Lower leg skin (tissue), 4 donors: Measurements from ENCODE around the gene LHFPL2. TPM values are rescaled to one million over a fixed set of nuclear protein-coding genes. Genes with fewer than 3 reads are reported as not detected.

Experiments
- DNase-seq, 2 donors: peaks; one replicate each; pipeline ENCODE4 v3.0.0-alpha.2; 2019; ENCODE audit warnings: low spot score in 2 of 2
- H3K4me3 ChIP-seq: fragments of 200-600 bp; sonication (generic); 2 replicates; pipeline ENCODE4 v1.5.1; 2017; ENCODE audit warnings: mild to moderate bottlenecking, low read depth; ENCODE audit not compliant: poor library complexity, severe bottlenecking
- POLR2A ChIP-seq, 2 donors: fragments of 450-650 bp; IDR thresholded peaks; one replicate each; pipeline ENCODE4 v1.6.1; 2016 to 2017; ENCODE audit warnings: antibody characterized with exemption in 2 of 2, mild to moderate bottlenecking in 1 of 2, moderate library complexity in 1 of 2
- WGBS, 2 donors: methylation state at CpG; one replicate each; pipeline ENCODE4 v1.1.5; 2018; 5-methylcytosine and 5-hydroxymethylcytosine counted together
- intact Hi-C: fragments of 100-400 bp; cut with DNase I; formaldehyde crosslinking; loops from one replicate; pipeline ENCODE4 v1.15.0; 2023; ENCODE audit warnings: low total_unique reads
- total RNA-seq, 4 donors: library from RNA; depleted of rRNA; stranded (reverse); fragments of >200 nt; gene quantifications; one replicate each; pipeline ENCODE4 v1.1.0, GENCODE V29; 2016
- TF ChIP-seq, protein P1 (sequence below), 3 donors: fragments of 450-650 bp; IDR thresholded peaks; one replicate each; pipeline ENCODE4 v1.5.1; 2016; ENCODE audit warnings: antibody characterized with exemption in 3 of 3, mild to moderate bottlenecking in 3 of 3, moderate library complexity in 2 of 3

The LHFPL2 gene
- total RNA-seq, 4 donors from 2014 or later: 7.3 to 11.1 (median 9.6) TPM

GRCh38 chr5:78543292-78543691 lies 105.3 kb downstream of the LHFPL2 start:
- TF ChIP-seq, protein P1, sequence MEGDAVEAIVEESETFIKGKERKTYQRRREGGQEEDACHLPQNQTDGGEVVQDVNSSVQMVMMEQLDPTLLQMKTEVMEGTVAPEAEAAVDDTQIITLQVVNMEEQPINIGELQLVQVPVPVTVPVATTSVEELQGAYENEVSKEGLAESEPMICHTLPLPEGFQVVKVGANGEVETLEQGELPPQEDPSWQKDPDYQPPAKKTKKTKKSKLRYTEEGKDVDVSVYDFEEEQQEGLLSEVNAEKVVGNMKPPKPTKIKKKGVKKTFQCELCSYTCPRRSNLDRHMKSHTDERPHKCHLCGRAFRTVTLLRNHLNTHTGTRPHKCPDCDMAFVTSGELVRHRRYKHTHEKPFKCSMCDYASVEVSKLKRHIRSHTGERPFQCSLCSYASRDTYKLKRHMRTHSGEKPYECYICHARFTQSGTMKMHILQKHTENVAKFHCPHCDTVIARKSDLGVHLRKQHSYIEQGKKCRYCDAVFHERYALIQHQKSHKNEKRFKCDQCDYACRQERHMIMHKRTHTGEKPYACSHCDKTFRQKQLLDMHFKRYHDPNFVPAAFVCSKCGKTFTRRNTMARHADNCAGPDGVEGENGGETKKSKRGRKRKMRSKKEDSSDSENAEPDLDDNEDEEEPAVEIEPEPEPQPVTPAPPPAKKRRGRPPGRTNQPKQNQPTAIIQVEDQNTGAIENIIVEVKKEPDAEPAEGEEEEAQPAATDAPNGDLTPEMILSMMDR (IDR thresholded peaks at IDR 0.05): no peak
- no peak for TF ChIP-seq POLR2A (IDR thresholded peaks at IDR 0.05)
- WGBS, 2 donors: 78 to 83% methylated on average over 4 of the region's 4 CpGs
- no peak for DNase-seq
- H3K4me3 ChIP-seq: no peak overlapping the region
- intact Hi-C loops: no loop called here

- intact Hi-C loops: no loop called here
- peak in 1 of 2 donors; percentile 66 for DNase-seq
- WGBS, 2 donors: 94 to 97% methylated on average over 6 of the region's 6 CpGs
- TF ChIP-seq, protein P1 (IDR thresholded peaks at IDR 0.05): no peak
- no peak overlapping the region for H3K4me3 ChIP-seq
Measured at GRCh38 chr5:78542321-78542840, 106.2 kb downstream of the LHFPL2 start.

GRCh38 chr5:78541086-78541654 lies 107.4 kb downstream of the LHFPL2 start:
- no peak overlapping the region for H3K4me3 ChIP-seq
- intact Hi-C loops: no loop called here
- 84 to 87% methylated on average over 10 of the region's 10 CpGs for WGBS, 2 donors
- TF ChIP-seq, protein P1 (IDR thresholded peaks at IDR 0.05): no peak
- TF ChIP-seq POLR2A (IDR thresholded peaks at IDR 0.05): no peak
- peak in 1 of 2 donors; percentile 80 for DNase-seq

DNA sequence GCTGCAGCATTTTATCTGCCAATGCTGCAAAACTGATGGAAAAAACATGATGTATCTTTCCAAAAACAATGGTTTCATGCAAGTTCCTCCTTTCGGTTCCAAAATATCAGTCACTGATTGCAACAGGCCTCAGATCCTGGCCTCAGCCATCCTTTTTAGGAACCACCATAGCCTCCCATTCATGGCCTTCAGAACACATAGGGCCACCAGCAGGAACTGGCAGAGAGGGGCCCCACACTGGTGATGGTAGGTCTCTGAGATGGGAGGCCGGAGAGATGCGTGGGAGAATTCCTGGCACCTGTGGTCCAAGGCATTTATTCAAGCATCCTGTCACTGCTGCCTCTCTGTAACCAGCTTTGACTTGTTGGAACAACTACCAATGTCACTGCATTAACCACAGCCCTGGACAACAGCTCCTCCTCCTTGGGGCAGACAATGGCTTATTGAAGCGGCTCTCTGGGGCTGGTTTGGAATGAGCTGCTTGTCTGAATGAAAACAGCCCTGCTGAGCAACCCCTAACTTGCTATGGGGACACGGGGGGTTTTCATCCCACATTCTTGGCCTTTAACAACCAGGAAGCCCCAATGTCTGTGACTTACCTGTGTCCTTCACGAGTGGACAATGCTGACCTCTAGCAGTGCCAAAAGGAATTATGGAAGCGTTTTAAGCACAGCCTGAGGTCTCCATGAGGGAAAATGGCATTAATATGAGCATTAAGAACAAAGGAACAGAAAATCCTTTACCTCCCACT lies 108.1 kb downstream of the LHFPL2 start:
- intact Hi-C loops: no loop called here
- no peak for TF ChIP-seq POLR2A (IDR thresholded peaks at IDR 0.05)
- TF ChIP-seq, protein P1 (IDR thresholded peaks at IDR 0.05): no peak
- DNase-seq: peak; percentile 71 to 86
- no peak overlapping the region for H3K4me3 ChIP-seq
- 58 to 65% methylated on average over 7 of the region's 7 CpGs for WGBS, 2 donors

DNA sequence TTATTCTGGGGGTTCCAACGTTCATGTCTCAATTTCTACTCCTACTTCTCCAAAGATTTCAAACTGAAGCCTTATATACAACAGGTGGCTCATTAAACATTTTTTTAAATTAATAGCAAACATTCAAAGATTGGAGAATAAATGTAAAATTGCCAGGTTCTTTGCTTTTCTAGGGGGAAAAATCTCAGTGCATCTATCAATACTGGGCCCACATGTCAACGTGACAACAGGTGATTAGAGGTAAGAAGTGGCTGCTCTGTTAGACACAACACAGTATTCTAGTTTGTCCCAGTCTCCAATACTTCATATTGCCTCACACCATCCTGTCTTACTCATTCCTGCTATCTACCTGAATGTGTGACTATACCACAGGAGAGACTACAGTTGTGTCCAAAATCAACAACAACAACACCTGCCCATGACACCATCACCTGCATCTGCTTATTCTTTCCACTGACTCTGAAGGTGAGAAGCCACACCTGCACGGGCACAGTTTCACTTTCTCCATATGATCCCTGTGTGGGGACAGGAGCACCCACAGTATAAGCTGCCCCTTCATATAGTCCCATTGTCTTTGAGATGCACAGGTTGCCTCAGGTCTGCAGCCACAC lies 110.2 kb downstream of the LHFPL2 start:
- no peak overlapping the region for H3K4me3 ChIP-seq
- 80 to 85% methylated on average over 3 of the region's 3 CpGs for WGBS, 2 donors
- peak in 1 of 2 donors; percentile 40 for DNase-seq
- TF ChIP-seq, protein P1 (IDR thresholded peaks at IDR 0.05): no peak
- TF ChIP-seq POLR2A (IDR thresholded peaks at IDR 0.05): no peak
- intact Hi-C loops: no loop called here
